GM12801 (cell line): Measurements from ENCODE around the gene TMSB15C.

Experiments
- CTCF ChIP-seq: IDR thresholded peaks from one replicate; pipeline ENCODE4 v1.5.1; 2011; ENCODE audit warnings: control low read depth; ENCODE audit not compliant: insufficient read length; ENCODE audit errors: extremely low read depth

TMSB15C gene

GRCh38 chrX:104105330-104106262 lies 29.6 kb upstream of the TMSB15C start:
- TF ChIP-seq CTCF, result no peak

GRCh38 chrX:104104676-104105075 lies 28.6 kb upstream of the TMSB15C start:
- TF ChIP-seq CTCF, result no peak

- no peak for TF ChIP-seq CTCF
Measured at GRCh38 chrX:104098919-104099318, 22.9 kb upstream of the TMSB15C start.

- no peak for TF ChIP-seq CTCF
Measured at GRCh38 chrX:104098151-104098808, 22.2 kb upstream of the TMSB15C start.

- no peak for TF ChIP-seq CTCF
Measured at GRCh38 chrX:104085919-104086318, 9.9 kb upstream of the TMSB15C start.

GRCh38 chrX:104085477-104085876 lies 9.4 kb upstream of the TMSB15C start:
- no peak for TF ChIP-seq CTCF

GRCh38 chrX:104084534-104085277 lies 8.7 kb upstream of the TMSB15C start:
- TF ChIP-seq CTCF, result no peak
